B cell (primary cell): ENCODE data around the gene HSPB7. TPM values are rescaled to one million over a fixed set of nuclear protein-coding genes. Genes with fewer than 3 reads are reported as not detected.
"Not testable (repeated sequence)": the region's sequence is repeated elsewhere in the genome, so short reads cannot be mapped to it uniquely, and the experiment has no call there.

Experiments
- ATAC-seq: fragments of 200-7000 bp; cut with Tn5 transposase; one replicate; pipeline ENCODE4 v1.10.0; 2021; ENCODE audit warnings: low read depth, mild to moderate bottlenecking, moderate number of reproducible peaks, moderate library complexity
- CTCF ChIA-PET: fragments of 350-600 bp; sonication (Branson Sonifier 250); formaldehyde crosslinking; loops from one replicate; lab custom pipeline; 2021; ENCODE audit warnings: antibody characterized with exemption, inconsistent platforms; lab: Charles Lee
- POLR2A ChIA-PET: fragments of 350-600 bp; sonication (Branson Sonifier 250); formaldehyde crosslinking; loops from one replicate; lab custom pipeline; 2021; ENCODE audit warnings: antibody characterized with exemption; lab: Charles Lee
- DNase-seq: peaks from one replicate; pipeline ENCODE4 v3.0.0; 2013
- H2AFZ ChIP-seq: 2 replicates; pipeline ENCODE4 v1.6.1; 2012; ENCODE audit warnings: mild to moderate bottlenecking, low read depth, low read length; ENCODE audit not compliant: insufficient read depth, poor library complexity, severe bottlenecking
- H3K27ac ChIP-seq, 2 donors: 1 replicate in 1 of 2; 2 replicates in 1 of 2; pipeline ENCODE4 v1.5.1; 2012 to 2013; ENCODE audit warnings: low read length in 2 of 2, mild to moderate bottlenecking in 2 of 2, moderate library complexity in 1 of 2
- H3K27me3 ChIP-seq, 4 experiments: fragments of 200-600 bp in 1 of 4; sonication (generic) in 1 of 4; replicated peaks in 1 of 4; 1 replicate in 2 of 4; 2 replicates in 2 of 4; pipeline versions ENCODE4 v1.6.1 to v1.7.0; 2013 to 2016; ENCODE audit warnings: low read length in 3 of 4, mild to moderate bottlenecking in 2 of 4, mixed read lengths in 1 of 4, moderate library complexity in 1 of 4; ENCODE audit not compliant: insufficient read depth in 4 of 4, control insufficient read depth in 3 of 4; ENCODE audit errors: control extremely low read depth in 1 of 4
- H3K36me3 ChIP-seq, 2 experiments: replicated peaks in 1 of 2; 1 replicate in 1 of 2; 2 replicates in 1 of 2; pipeline versions ENCODE4 v1.6.1 to v1.7.1; 2013; ENCODE audit warnings: low read length in 1 of 2; ENCODE audit not compliant: insufficient read depth in 2 of 2, control insufficient read depth in 1 of 2; ENCODE audit errors: control extremely low read depth in 1 of 2, extremely low read depth in 1 of 2
- H3K4me1 ChIP-seq, 2 donors: fragments of 200-600 bp in 1 of 2; sonication (generic) in 1 of 2; 1 replicate in 1 of 2; 2 replicates in 1 of 2; pipeline versions ENCODE4 v1.5.1 to v1.6.1; 2013 to 2017; ENCODE audit warnings: low read length in 2 of 2; ENCODE audit not compliant: control insufficient read depth in 2 of 2, insufficient read depth in 2 of 2
- H3K4me2 ChIP-seq: replicated peaks from 2 replicates; pipeline ENCODE3; 2012; ENCODE audit warnings: mild to moderate bottlenecking, low read depth, low read length; ENCODE audit not compliant: poor library complexity, severe bottlenecking
- H3K4me3 ChIP-seq, 5 experiments: fragments of 200-600 bp in 1 of 5; sonication (generic) in 1 of 5; 1 replicate in 3 of 5; 2 replicates in 2 of 5; pipeline versions ENCODE4 v1.5.1 to v1.7.0; 2011 to 2016; ENCODE audit warnings: low read length in 4 of 5, mild to moderate bottlenecking in 4 of 5, low read depth in 2 of 5, control low read depth in 1 of 5, moderate library complexity in 1 of 5; ENCODE audit not compliant: insufficient read depth in 1 of 5; ENCODE audit errors: control extremely low read depth in 1 of 5, extremely low read depth in 1 of 5
- H3K79me2 ChIP-seq: fragments of 200-600 bp; sonication (generic); one replicate; pipeline ENCODE4 v1.6.0; 2016; ENCODE audit warnings: low read length; ENCODE audit not compliant: control insufficient read depth, insufficient read depth
- H3K9ac ChIP-seq: fragments of 200-600 bp; sonication (generic); 2 replicates; pipeline ENCODE4 v1.6.1; 2017; ENCODE audit warnings: mild to moderate bottlenecking, low read length, moderate library complexity
- H3K9me3 ChIP-seq, 3 donors: one replicate each; pipeline versions ENCODE4 v1.6.1 to v1.7.1; 2013; ENCODE audit warnings: low read length in 2 of 3; ENCODE audit not compliant: control insufficient read depth in 2 of 3, insufficient read depth in 1 of 3; ENCODE audit errors: control extremely low read depth in 1 of 3
- H4K20me1 ChIP-seq: 2 replicates; pipeline ENCODE4 v1.6.0; 2012; ENCODE audit warnings: mild to moderate bottlenecking, low read length; ENCODE audit not compliant: insufficient read depth, control insufficient read depth, poor library complexity, severe bottlenecking
- H3K27ac Mint-ChIP-seq: one replicate; pipeline ENCODE4 v1.8.0; 2021; ENCODE audit warnings: mixed read lengths
- H3K27me3 Mint-ChIP-seq: one replicate; pipeline ENCODE4 v1.8.0; 2021; ENCODE audit warnings: mixed read lengths
- H3K4me1 Mint-ChIP-seq: one replicate; pipeline ENCODE4 v1.8.0; 2021; ENCODE audit warnings: mixed read lengths
- H3K4me3 Mint-ChIP-seq: one replicate; pipeline ENCODE4 v1.8.0; 2021; ENCODE audit warnings: mixed read lengths
- H3K9me3 Mint-ChIP-seq: one replicate; pipeline ENCODE4 v1.8.0; 2022; ENCODE audit warnings: mixed read lengths; ENCODE audit not compliant: insufficient read depth
- EZH2 ChIP-seq: IDR thresholded peaks from 2 replicates; pipeline ENCODE4 v1.6.1; 2012; ENCODE audit warnings: borderline replicate concordance, low read depth, mild to moderate bottlenecking, moderate library complexity, low read length; ENCODE audit not compliant: insufficient read depth, poor library complexity, severe bottlenecking
- WGBS: methylation state at CpG from one replicate; pipeline ENCODE4 v1.1.5; 2013; ENCODE audit warnings: missing lambda C conversion rate; ENCODE audit not compliant: insufficient coverage; 5-methylcytosine and 5-hydroxymethylcytosine counted together
- intact Hi-C: fragments of 100-400 bp; cut with micrococcal nuclease; formaldehyde crosslinking; loops from one replicate; pipeline ENCODE4 v1.10.0; 2022
- polyA plus RNA-seq: library from polyadenylated mRNA; depleted of rRNA; stranded (reverse); fragments of >200 nt; gene quantifications from 2 replicates; pipeline ENCODE4 v1.2.3, GENCODE V29; 2012
- total RNA-seq, 2 donors: library from RNA; stranded (reverse); fragments of 120-200 nt in 1 of 2; gene quantifications; 1 replicate in 1 of 2; 2 replicates in 1 of 2; pipeline versions ENCODE4 v1.2.3 to v1.2.4, GENCODE V29; 2013 to 2022
- TF ChIP-seq, protein P1 (sequence below): fragments of 200-600 bp; IDR thresholded peaks from one replicate; pipeline ENCODE4 v1.8.0; 2022; ENCODE audit warnings: antibody characterized with exemption, mild to moderate bottlenecking

HSPB7 gene
- total and polyA plus RNA-seq, 2 donors (not counting 1 experiment from before 2014, with no cell fraction given) = not detected

DNA sequence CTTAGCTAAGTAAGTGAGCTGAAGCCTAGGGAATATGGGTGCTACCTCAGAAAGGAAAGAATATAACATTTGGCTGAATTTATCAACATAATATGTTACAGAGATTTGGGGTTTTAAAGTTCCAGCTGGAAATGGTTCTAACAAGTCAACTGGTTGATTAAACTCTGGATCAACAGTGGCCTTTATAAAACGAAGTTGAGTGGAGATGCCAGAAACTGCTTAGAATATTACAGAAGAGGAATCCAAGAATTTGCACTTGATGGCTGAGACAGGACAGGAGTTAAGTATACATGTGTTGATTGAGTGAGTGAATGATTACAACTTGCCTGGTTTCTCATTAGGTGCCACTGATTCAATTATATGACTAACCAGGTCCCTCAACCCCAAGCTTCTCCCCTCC lies 34.6 kb downstream of the HSPB7 start:
- no peak overlapping the region for H3K4me2 ChIP-seq
- ATAC-seq = no peak
- H3K9me3 Mint-ChIP-seq = no peaks in the 10 kb centered on the region
- no peaks in the 10 kb centered on the region for H3K4me1 Mint-ChIP-seq
- H3K27me3 Mint-ChIP-seq = no peaks in the 10 kb centered on the region
- H3K79me2 ChIP-seq = no peaks in the 10 kb centered on the region
- TF ChIP-seq, protein P1, sequence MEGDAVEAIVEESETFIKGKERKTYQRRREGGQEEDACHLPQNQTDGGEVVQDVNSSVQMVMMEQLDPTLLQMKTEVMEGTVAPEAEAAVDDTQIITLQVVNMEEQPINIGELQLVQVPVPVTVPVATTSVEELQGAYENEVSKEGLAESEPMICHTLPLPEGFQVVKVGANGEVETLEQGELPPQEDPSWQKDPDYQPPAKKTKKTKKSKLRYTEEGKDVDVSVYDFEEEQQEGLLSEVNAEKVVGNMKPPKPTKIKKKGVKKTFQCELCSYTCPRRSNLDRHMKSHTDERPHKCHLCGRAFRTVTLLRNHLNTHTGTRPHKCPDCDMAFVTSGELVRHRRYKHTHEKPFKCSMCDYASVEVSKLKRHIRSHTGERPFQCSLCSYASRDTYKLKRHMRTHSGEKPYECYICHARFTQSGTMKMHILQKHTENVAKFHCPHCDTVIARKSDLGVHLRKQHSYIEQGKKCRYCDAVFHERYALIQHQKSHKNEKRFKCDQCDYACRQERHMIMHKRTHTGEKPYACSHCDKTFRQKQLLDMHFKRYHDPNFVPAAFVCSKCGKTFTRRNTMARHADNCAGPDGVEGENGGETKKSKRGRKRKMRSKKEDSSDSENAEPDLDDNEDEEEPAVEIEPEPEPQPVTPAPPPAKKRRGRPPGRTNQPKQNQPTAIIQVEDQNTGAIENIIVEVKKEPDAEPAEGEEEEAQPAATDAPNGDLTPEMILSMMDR = no peak
- TF ChIP-seq EZH2 = no peak
- ChIA-PET CTCF (interaction anchor here (1.2 kb wide), 1 partner anchor 19 kb away, joined by 3 read pairs; no protein-coding TSS in a partner anchor), POLR2A (no interaction called here)
- H3K4me3 ChIP-seq = no peak overlapping the region
- DNase-seq = no peak
- no peak overlapping the region for H3K9ac ChIP-seq
- H3K27me3 ChIP-seq = no peaks in the 10 kb centered on the region
- no peaks in the 10 kb centered on the region for H3K36me3 ChIP-seq
- H3K27ac Mint-ChIP-seq = no peak overlapping the region
- no peaks in the 10 kb centered on the region for H3K9me3 ChIP-seq
- no peaks in the 10 kb centered on the region for H3K4me1 ChIP-seq
- no peak overlapping the region for H3K27ac ChIP-seq
- no peaks in the 10 kb centered on the region for H4K20me1 ChIP-seq
- intact Hi-C loops = no loop called here
- no peak overlapping the region for H3K4me3 Mint-ChIP-seq
- WGBS = 50% methylated on average over 1 of the region's 1 CpG
- no peak overlapping the region for H2AFZ ChIP-seq

DNA sequence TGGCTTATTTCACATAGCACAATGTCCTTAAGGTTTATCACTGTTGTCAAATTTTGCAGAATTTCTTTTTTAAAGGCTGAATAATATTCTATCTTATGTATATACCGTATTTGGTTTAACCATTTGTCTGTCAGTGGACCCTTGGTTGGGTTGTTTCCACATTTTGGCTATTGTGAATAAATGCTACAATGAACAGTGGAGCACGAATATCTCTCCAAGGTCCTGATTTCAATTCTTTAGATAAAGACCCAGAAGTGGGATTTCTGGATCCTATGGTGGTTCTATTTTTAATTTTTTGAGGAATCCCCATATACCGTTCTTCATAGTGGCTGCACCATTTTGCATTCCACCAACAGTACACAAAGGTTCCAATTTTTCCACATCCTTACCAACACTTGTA lies 36.2 kb downstream of the HSPB7 start:
- WGBS = no CpG with 5 or more reads among the region's 3 CpGs
- Histone ChIP-seq H3K79me2 (peaks cover 9% of the 10 kb centered on the region), H3K9ac (no peak overlapping the region), H4K20me1 (no peaks in the 10 kb centered on the region), H3K4me3 (no peak overlapping the region), H3K36me3 (no peaks in the 10 kb centered on the region), H3K4me2 (no peak overlapping the region), H3K9me3 (no peaks in the 10 kb centered on the region), H2AFZ (no peak overlapping the region), H3K4me1 (peaks cover under 1% of the 10 kb centered on the region in 2 donors), H3K27ac (no peak overlapping the region), H3K27me3 (no peaks in the 10 kb centered on the region)
- ATAC-seq (no peak), DNase-seq (no peak)
- TF ChIP-seq EZH2 = no peak
- TF ChIP-seq, protein P1 = no peak
- ChIA-PET POLR2A (no interaction called here), CTCF (no interaction called here)
- no peak overlapping the region for H3K4me3 Mint-ChIP-seq
- H3K27me3 Mint-ChIP-seq = no peaks in the 10 kb centered on the region
- intact Hi-C loops = no loop called here
- peaks cover under 1% of the 10 kb centered on the region for H3K4me1 Mint-ChIP-seq
- no peak overlapping the region for H3K27ac Mint-ChIP-seq
- no peaks in the 10 kb centered on the region for H3K9me3 Mint-ChIP-seq

DNA sequence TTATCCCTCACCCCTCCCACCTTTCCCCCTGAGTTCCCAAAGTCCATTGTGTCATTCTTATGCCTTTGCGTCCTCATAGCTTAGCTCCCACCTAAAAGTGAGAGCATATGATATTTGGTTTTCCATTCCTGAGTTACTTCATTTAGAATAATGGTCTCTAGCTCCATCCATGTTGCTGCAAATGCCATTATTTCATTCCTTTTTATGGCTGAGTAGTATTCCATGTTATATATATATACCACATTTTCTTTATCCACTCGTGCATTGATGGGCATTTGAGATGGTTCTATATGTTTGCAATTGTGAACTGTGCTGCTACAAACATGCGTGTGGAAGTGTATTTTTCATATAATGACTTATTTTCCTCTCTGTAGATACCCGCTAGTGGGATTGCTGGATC lies 39.9 kb downstream of the HSPB7 start:
- POLR2A ChIA-PET, H3K9me3 ChIP-seq, H2AFZ ChIP-seq, H3K4me2 ChIP-seq, H3K9me3 Mint-ChIP-seq, H3K4me3 Mint-ChIP-seq, H3K36me3 ChIP-seq, H3K9ac ChIP-seq, H4K20me1 ChIP-seq, H3K27ac Mint-ChIP-seq, H3K27me3 Mint-ChIP-seq, H3K27me3 ChIP-seq, H3K27ac ChIP-seq, DNase-seq, H3K4me3 ChIP-seq, ATAC-seq: not testable (repeated sequence)
- intact Hi-C loops = loop anchor here (10.0 kb wide), 1 partner anchor 387 kb away; the partner anchor contains the start of gene SZRD1
- WGBS = no CpG with 5 or more reads among the region's 4 CpGs
- CTCF ChIA-PET = interaction anchor here (2.0 kb wide), 1 partner anchor 17 kb away, joined by 7 read pairs; no protein-coding TSS in a partner anchor
- H3K4me1 Mint-ChIP-seq = peaks cover 27% of the 10 kb centered on the region
- Histone ChIP-seq H3K79me2 (peaks cover 45% of the 10 kb centered on the region), H3K4me1 (peaks cover 20 to 29% of the 10 kb centered on the region in 2 donors)
